Right lobe of liver (tissue), 4 donors: Measurements from ENCODE around the gene C6orf132.

Source experiments
- POLR2A ChIP-seq: fragments of 450-650 bp; IDR thresholded peaks from one replicate; pipeline ENCODE4 v1.6.1; 2017; ENCODE audit warnings: antibody characterized with exemption, mild to moderate bottlenecking
- TF ChIP-seq, protein P1 (sequence below), 4 donors: fragments of 200-600 bp in 3 of 4; fragments of 450-650 bp in 1 of 4; IDR thresholded peaks; one replicate each; pipeline versions ENCODE4 v1.5.1 to v1.8.0; 2016 to 2022; ENCODE audit warnings: antibody characterized with exemption in 4 of 4, mild to moderate bottlenecking in 2 of 4
- donor health status: DM: no; HTN: no; CAD: no.
- donor health status: DM: no; HTN: no; CAD: no.
- donor health status: DM: no; HTN: yes; CAD: no.

DNA sequence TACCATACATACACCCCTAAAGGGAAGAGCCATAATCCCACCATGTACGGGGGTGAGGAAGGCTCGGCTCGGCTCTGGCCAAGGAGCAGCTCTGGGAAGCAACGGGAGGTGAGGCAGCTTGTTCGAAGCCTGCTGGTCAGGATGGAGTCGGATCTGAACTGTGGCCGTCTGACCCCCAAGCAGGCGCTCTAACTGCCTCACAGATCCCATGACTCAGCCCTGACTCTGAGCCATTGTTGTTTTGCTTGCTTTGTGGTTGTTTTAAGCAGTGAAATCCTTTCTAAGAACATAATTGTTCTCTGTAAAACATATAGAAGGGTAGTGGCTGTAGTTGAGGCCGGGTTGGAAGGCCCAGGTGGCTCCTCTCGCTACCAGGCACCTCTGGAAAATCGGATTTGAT, 10.9 kb downstream of the C6orf132 start:
- TF ChIP-seq, protein P1, sequence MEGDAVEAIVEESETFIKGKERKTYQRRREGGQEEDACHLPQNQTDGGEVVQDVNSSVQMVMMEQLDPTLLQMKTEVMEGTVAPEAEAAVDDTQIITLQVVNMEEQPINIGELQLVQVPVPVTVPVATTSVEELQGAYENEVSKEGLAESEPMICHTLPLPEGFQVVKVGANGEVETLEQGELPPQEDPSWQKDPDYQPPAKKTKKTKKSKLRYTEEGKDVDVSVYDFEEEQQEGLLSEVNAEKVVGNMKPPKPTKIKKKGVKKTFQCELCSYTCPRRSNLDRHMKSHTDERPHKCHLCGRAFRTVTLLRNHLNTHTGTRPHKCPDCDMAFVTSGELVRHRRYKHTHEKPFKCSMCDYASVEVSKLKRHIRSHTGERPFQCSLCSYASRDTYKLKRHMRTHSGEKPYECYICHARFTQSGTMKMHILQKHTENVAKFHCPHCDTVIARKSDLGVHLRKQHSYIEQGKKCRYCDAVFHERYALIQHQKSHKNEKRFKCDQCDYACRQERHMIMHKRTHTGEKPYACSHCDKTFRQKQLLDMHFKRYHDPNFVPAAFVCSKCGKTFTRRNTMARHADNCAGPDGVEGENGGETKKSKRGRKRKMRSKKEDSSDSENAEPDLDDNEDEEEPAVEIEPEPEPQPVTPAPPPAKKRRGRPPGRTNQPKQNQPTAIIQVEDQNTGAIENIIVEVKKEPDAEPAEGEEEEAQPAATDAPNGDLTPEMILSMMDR (IDR thresholded peaks at IDR 0.05), result no peak
- TF ChIP-seq POLR2A, result no peak
